SK-N-SH treated with all-trans-retinoic acid at 6 μM for 48 hours (cell line): ENCODE measurements around the gene PRF1.
A peak's percentile ranks its signal among the peaks of the same experiment; 100 is the strongest.

Experiments used
- ATAC-seq: fragments of 200-7000 bp; cut with Tn5 transposase; 3 replicates; pipeline ENCODE4 v1.9.1; 2020; ENCODE audit warnings: mild to moderate bottlenecking, moderate library complexity
- ESRRG ChIP-seq: fragments of 250-450 bp; sonication (Bioruptor Pico); IDR thresholded peaks from 2 replicates; pipeline ENCODE4 v1.6.1; 2021; ENCODE audit warnings: mild to moderate bottlenecking
- GLIS3 ChIP-seq: fragments of 250-450 bp; sonication (Bioruptor Pico); IDR thresholded peaks from 2 replicates; pipeline ENCODE4 v1.5.0; 2020; ENCODE audit warnings: mild to moderate bottlenecking, moderate library complexity
- OSR1 ChIP-seq: fragments of 250-450 bp; sonication (Bioruptor Pico); IDR thresholded peaks from 2 replicates; pipeline ENCODE4 v1.8.0; 2022; ENCODE audit warnings: moderate library complexity, mild to moderate bottlenecking, inconsistent platforms
- PATZ1 ChIP-seq: fragments of 250-450 bp; sonication (Bioruptor Pico); IDR thresholded peaks from 2 replicates; pipeline ENCODE4 v1.8.0; 2020; ENCODE audit warnings: mild to moderate bottlenecking, moderate library complexity, borderline replicate concordance
- POU6F1 ChIP-seq: fragments of 250-450 bp; sonication (Bioruptor Pico); IDR thresholded peaks from 2 replicates; pipeline ENCODE4 v1.8.0; 2021; ENCODE audit warnings: low read depth, mild to moderate bottlenecking, moderate library complexity, borderline replicate concordance
- PPARA ChIP-seq: fragments of 250-450 bp; sonication (Bioruptor Pico); IDR thresholded peaks from 2 replicates; pipeline ENCODE4 v1.5.0; 2020; ENCODE audit warnings: mild to moderate bottlenecking, borderline replicate concordance
- RARB ChIP-seq: fragments of 250-450 bp; sonication (Bioruptor Pico); IDR thresholded peaks from 2 replicates; pipeline ENCODE4 v1.8.0; 2021; ENCODE audit warnings: mild to moderate bottlenecking, moderate library complexity
- SNAI2 ChIP-seq: fragments of 250-450 bp; sonication (Bioruptor Pico); IDR thresholded peaks from 2 replicates; pipeline ENCODE4 v1.5.0; 2020; ENCODE audit warnings: mild to moderate bottlenecking, moderate library complexity
- TCF4 ChIP-seq: fragments of 250-450 bp; sonication (Bioruptor Pico); IDR thresholded peaks from 2 replicates; pipeline ENCODE4 v1.8.0; 2021; ENCODE audit warnings: mild to moderate bottlenecking, moderate library complexity, borderline replicate concordance
- TOX ChIP-seq: fragments of 250-450 bp; sonication (Bioruptor Pico); IDR thresholded peaks from 2 replicates; pipeline ENCODE4 v1.8.0; 2021; ENCODE audit warnings: mild to moderate bottlenecking, moderate library complexity, borderline replicate concordance
- TSHZ2 ChIP-seq: fragments of 250-450 bp; sonication (Bioruptor Pico); IDR thresholded peaks from 2 replicates; pipeline ENCODE4 v1.5.0; 2020; ENCODE audit warnings: mild to moderate bottlenecking, moderate library complexity
- ZFP3 ChIP-seq: fragments of 250-450 bp; sonication (Bioruptor Pico); IDR thresholded peaks from 2 replicates; pipeline ENCODE4 v1.5.0; 2020; ENCODE audit warnings: mild to moderate bottlenecking, moderate library complexity
- ZFP30 ChIP-seq: fragments of 450-650 bp; formaldehyde crosslinking; IDR thresholded peaks from 2 replicates; pipeline ENCODE4 v1.5.0; 2022; ENCODE audit warnings: mild to moderate bottlenecking, moderate library complexity
- ZNF565 ChIP-seq: fragments of 450-650 bp; formaldehyde crosslinking; conservative IDR thresholded peaks from 2 replicates; pipeline ENCODE4 v1.5.0; 2020; ENCODE audit warnings: low read depth, mild to moderate bottlenecking, moderate library complexity
- ZNF8 ChIP-seq: fragments of 450-650 bp; formaldehyde crosslinking; IDR thresholded peaks from 2 replicates; pipeline ENCODE4 v1.5.0; 2020; ENCODE audit warnings: mild to moderate bottlenecking, moderate library complexity

Gene PRF1

DNA sequence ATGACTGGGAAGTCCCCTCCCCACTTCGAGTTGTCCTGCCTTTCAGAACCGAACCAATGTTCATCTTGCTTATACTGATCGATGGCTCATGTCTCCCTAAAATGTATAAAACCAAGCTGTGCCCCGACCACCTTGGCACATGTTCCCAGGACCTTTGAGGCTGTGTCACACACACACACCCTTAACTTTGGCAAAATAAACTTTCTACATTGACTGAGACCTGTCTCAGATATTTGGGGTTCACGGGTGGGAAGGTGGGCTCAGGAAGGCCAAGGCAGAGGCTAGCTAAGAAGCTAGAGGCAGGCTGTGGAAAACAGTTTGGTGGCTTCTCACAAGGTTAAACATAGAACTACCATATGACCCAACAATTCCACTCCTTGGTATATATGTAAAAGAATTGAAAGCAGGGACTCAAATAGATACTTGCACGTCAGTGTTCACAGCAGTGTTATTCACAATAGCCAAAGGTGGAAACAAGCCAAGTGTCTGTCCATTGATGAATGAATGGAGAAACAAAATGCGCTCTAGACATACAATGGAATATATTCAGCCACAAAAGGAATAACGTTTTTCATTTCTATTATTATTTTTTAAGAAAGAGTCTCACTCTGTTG is 15.4 kb downstream of the PRF1 start (continued):
- TF ChIP-seq PATZ1 (no peak), ZFP3 (CRISPR knock-in tag) (no peak), OSR1 (CRISPR knock-in tag) (no peak), TCF4 (CRISPR knock-in tag) (no peak), ZFP30 (CRISPR knock-in tag) (no peak), TOX (CRISPR knock-in tag) (no peak), POU6F1 (CRISPR knock-in tag) (no peak)

DNA sequence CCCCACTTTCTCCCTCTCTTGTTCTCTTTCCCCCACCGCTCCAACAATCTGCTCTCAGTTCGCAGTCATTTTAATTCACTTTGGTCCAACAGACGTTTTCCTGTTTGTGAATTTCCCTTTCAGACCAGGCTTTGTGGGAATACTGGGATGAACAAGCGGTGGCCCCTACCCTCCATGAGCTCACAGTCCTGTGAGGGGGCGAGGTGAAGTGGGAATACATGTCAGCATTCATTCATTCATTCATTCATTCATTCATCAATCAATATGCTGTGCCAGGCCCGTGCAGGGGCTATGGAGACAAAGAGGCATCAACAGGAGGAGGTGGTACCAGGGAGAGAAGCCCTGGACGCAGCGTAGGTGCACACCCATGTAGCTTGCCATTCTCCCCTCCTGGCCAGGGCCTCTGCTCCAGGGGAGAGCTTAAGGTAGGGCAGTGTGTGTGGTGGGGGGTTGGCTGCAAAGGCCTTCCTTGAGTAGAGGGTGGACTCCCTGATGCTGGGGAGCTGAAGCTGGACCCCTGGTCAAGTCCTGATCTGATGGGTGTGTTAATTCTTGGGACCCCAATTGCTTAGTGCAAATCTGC is 16.1 kb downstream of the PRF1 start:
- TF ChIP-seq ZFP3 (CRISPR knock-in tag) (no peak), TOX (CRISPR knock-in tag) (no peak), ESRRG (CRISPR knock-in tag) (no peak), OSR1 (CRISPR knock-in tag) (no peak), TCF4 (CRISPR knock-in tag) (no peak), SNAI2 (CRISPR knock-in tag) (no peak), GLIS3 (CRISPR knock-in tag) (no peak), PPARA (no peak), ZNF565 (CRISPR knock-in tag) (no peak)
- ATAC-seq = no peak

DNA sequence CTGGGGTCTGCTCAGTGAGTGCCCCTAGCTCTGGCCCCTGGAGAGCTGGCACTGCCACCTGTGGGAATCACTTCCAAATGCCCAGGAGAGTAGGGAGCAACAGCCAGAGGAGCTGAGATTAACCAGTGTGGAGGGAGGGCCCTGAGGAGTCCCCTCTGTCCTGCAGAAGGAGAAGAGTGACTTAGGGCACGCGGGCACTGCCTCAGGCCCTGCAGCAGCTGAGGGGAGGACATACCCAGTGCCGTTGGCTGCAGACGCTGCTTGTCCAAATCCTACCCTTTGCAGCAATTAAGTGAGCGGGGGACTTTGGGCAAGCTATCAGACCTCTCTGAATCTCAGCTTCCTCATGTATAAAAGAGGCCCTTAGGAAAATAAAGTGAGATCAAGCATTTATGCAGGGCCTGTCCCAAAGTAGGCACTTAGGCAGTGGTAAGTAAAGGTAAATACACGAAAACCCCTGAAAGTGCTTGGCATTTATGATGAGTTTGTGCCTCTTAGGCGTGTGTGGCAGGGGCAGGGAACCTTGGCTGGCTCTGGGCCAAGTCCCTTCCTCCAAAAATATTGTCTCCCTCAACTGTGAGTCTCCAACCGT is 16.9 kb downstream of the PRF1 start:
- no peak for TF ChIP-seq ZNF565 (CRISPR knock-in tag)
- TF ChIP-seq ESRRG (CRISPR knock-in tag) = no peak
- TF ChIP-seq PPARA = no peak
- TF ChIP-seq OSR1 (CRISPR knock-in tag) = no peak
- TF ChIP-seq POU6F1 (CRISPR knock-in tag) = no peak
- no peak for TF ChIP-seq ZNF8
- TF ChIP-seq SNAI2 (CRISPR knock-in tag) = no peak
- TF ChIP-seq GLIS3 (CRISPR knock-in tag) = no peak
- no peak for TF ChIP-seq RARB
- no peak for TF ChIP-seq TOX (CRISPR knock-in tag)
- ATAC-seq = no peak; the same call in 2 of the 3 replicates

GRCh38 chr10:70584909-70585544 is 17.5 kb downstream of the PRF1 start:
- peak; percentile 80 for ATAC-seq
- peak; percentile 27; the same call in 1 of the 2 replicates for TF ChIP-seq TCF4 (CRISPR knock-in tag)
- TF ChIP-seq TSHZ2 (CRISPR knock-in tag) = no peak
